Measurements from ENCODE around the gene ATG10.
"Not testable (repeated sequence)": the region's sequence is repeated elsewhere in the genome, so short reads cannot be mapped to it uniquely, and the experiment has no call there.

The ATG10 gene

GRCh38 chr5:81980598-81981260 is 8.9 kb downstream of the ATG10 start:
- DNase-seq (ENCODE audit: extremely low spot score, insufficient read length, low read depth), result no peak
- no peak for FAIRE-seq

GRCh38 chr5:81982172-81982685 is 10.4 kb downstream of the ATG10 start:
- DNase-seq (ENCODE audit: extremely low spot score, insufficient read length, low read depth); FAIRE-seq: not testable (repeated sequence)

- not testable (repeated sequence) for FAIRE-seq; DNase-seq (ENCODE audit: extremely low spot score, insufficient read length, low read depth)
These were observed 11.3 kb downstream of the ATG10 start for GRCh38 chr5:81983148-81983547.

- DNase-seq (ENCODE audit: extremely low spot score, insufficient read length, low read depth); FAIRE-seq: not testable (repeated sequence)
These were observed 11.7 kb downstream of the ATG10 start for GRCh38 chr5:81983563-81983962.

DNA sequence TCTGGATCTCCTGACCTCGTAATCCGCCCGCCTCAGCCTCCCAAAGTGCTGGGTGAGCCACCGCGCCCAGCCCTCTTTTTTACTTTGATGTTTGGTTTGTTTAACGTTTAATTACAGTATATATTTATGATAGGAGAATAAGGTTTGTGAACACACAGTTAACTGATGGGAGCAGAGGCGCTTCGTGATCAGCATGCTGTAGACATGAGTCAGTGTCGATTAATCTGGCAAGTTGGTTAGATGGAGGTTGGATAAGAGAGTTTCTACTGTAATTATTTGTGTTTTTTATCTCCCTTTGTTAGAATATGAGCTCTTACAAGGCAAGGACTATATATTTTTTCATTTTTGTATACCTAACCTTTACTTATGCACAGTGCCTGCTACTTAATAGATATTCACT is 14.3 kb downstream of the ATG10 start:
- FAIRE-seq (no peak), DNase-seq (ENCODE audit: extremely low spot score, insufficient read length, low read depth) (no peak)

DNA sequence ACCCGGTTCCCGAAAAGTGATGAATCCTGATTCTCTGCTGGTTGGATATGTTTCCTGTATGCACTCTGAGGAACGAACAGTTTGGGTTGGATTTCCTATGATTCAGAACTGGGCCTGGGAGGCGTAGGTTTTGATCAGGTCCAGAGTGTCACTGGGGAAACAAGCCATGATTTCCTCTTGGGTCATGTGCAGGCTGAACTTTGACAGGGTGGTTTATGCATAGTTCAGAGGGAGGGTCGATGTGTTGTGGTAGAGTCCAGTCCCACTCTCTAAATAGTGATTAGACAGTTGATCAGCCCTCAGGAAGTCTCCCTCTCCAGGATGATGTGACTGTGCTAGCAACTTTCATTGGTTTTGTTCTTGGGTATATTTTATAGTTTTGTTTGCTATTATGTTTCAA is 17.4 kb downstream of the ATG10 start:
- FAIRE-seq, result no peak
- no peak for DNase-seq (ENCODE audit: extremely low spot score, insufficient read length, low read depth)

- FAIRE-seq (no peak), DNase-seq (ENCODE audit: extremely low spot score, insufficient read length, low read depth) (no peak)
These were observed 22.9 kb downstream of the ATG10 start for GRCh38 chr5:81994679-81995078.

GRCh38 chr5:81995407-81995806 is 23.6 kb downstream of the ATG10 start:
- FAIRE-seq (no peak), DNase-seq (ENCODE audit: extremely low spot score, insufficient read length, low read depth) (no peak)

GRCh38 chr5:82004511-82004910 is 32.7 kb downstream of the ATG10 start:
- no peak for FAIRE-seq
- no peak for DNase-seq (ENCODE audit: extremely low spot score, insufficient read length, low read depth)

DNA sequence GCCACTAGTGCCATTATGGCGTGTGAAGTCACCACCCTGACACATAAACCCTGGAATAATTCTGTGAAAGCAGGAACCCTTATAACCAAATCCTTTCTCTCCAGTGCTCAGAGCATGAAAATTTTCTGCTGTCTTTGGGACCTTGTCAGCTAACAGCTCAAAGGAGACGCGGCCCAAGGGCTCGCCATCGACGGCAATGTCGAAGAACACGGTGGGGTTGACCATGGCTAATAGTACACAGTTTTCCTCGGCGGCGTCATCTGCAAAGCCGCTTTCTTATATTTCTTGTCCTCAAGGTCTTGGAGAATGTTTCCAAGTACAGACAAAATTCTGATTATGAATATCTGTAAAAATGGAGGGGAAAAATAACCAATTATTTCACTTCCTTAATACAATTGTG is 38.0 kb downstream of the ATG10 start:
- not testable (repeated sequence) for FAIRE-seq

GRCh38 chr5:82010696-82011095 is 38.9 kb downstream of the ATG10 start:
- FAIRE-seq, result no peak
- no peak for DNase-seq (ENCODE audit: extremely low spot score, insufficient read length, low read depth)

More for the DNA sequence above, 38.0 kb downstream of the ATG10 start:
- not testable (repeated sequence) for DNase-seq (ENCODE audit: extremely low spot score, insufficient read length, low read depth)

DNA sequence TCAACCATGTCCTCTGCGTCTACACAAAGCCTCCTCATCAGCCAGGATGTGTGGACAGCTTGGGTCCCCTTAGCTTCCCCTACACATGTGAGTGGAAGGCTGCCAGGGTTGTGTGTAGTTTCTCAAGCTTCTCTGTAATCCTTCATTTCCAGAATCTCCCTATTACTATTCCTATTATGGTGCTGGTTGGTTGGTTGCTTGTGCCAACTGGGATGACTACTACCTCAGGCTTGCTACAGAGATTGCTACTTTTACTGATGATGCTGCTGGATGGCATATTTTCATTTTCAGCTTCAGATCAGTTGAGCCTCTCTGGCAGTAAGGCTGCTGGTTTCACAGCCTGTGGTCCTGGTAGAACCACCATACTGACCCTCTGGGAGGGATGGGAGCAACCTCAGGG is 39.9 kb downstream of the ATG10 start:
- FAIRE-seq (no peak), DNase-seq (ENCODE audit: extremely low spot score, insufficient read length, low read depth) (no peak)

- DNase-seq (ENCODE audit: extremely low spot score, insufficient read length, low read depth); FAIRE-seq: not testable (repeated sequence)
These were observed 42.8 kb downstream of the ATG10 start for GRCh38 chr5:82014644-82015043.

DNA sequence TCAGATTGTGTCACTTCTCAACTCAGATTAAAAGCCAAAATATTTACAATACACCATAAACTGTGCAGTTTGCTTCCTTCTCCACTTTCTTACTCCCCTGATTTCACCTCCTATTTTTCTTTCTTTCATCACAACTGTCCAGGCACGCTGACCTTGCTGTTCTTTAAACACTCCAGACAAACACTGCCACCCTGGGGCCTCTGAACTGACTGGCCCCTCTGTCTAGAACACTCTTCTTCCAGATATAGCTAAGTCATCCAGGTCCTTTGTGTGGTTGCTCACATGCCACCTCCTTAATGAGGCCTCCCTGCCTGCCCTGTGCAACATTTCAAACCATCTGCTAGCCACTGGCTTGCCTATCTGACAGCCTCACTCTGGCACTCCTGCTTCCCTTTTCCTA is 46.6 kb downstream of the ATG10 start:
- no peak for FAIRE-seq
- no peak for DNase-seq (ENCODE audit: extremely low spot score, insufficient read length, low read depth)

GRCh38 chr5:82019342-82020138 is 47.7 kb downstream of the ATG10 start:
- no peak for FAIRE-seq
- no peak for DNase-seq (ENCODE audit: extremely low spot score, insufficient read length, low read depth)

- no peak for FAIRE-seq
- no peak for DNase-seq (ENCODE audit: extremely low spot score, insufficient read length, low read depth)
These were observed 50.7 kb downstream of the ATG10 start for GRCh38 chr5:82022499-82022898.

DNA sequence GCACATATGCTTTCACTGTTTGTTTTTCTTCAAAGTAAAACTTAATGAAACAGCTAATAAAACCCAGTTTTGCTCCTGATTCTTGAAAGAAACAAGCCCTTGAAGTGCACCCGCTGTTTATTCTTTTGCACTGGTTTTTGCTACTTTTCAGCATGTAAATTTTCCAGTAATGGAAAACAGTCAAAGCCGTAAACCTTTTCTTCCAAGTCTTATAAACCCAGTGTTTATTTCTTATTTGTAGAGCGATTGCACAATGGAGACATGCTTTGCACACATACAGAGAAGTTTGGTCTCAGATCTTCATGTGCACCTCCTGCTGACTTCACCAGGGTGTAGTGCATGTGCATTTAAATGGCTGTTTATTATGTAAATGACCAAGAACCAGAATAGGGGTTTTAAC is 51.8 kb downstream of the ATG10 start:
- DNase-seq (ENCODE audit: extremely low spot score, insufficient read length, low read depth) (no peak), FAIRE-seq (no peak)

GRCh38 chr5:82031220-82032119 is 59.6 kb downstream of the ATG10 start:
- FAIRE-seq (no peak), DNase-seq (ENCODE audit: extremely low spot score, insufficient read length, low read depth) (no peak)

GRCh38 chr5:82042894-82043293 is 71.1 kb downstream of the ATG10 start:
- not testable (repeated sequence) for FAIRE-seq; DNase-seq (ENCODE audit: extremely low spot score, insufficient read length, low read depth)

DNA sequence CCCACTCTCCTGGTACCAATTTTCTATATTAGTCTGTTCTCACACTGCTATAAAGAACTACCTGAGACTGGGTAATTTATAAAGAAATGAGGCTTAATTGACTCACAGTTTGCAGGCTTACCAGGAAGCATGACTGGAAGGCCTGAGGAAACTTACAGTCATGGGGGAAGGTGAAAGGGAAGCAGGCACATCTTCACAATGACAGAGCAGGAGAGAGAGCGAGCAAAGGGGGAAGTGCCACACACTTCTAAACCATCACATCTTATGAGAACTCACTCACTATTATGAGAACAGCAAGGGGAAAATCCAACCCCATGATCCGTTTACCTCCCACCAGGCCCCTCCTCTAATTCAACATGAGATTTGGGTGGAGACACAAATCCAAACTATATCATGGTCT is 72.2 kb downstream of the ATG10 start:
- no peak for FAIRE-seq

More for the DNA sequence above, 72.2 kb downstream of the ATG10 start:
- no peak for DNase-seq (ENCODE audit: extremely low spot score, insufficient read length, low read depth)
